CD4-positive, alpha-beta T cell (primary cell): ENCODE results near the gene MARCHF9. TPM values are rescaled to one million over a fixed set of nuclear protein-coding genes. Genes with fewer than 3 reads are reported as not detected.

Experiments
- ATAC-seq: fragments of 200-7000 bp; cut with Tn5 transposase; one replicate; pipeline ENCODE4 v1.10.0; 2022; ENCODE audit warnings: mild to moderate bottlenecking; ENCODE audit not compliant: poor library complexity
- CTCF ChIA-PET: fragments of 350-600 bp; sonication (Branson Sonifier 250); formaldehyde crosslinking; loops from one replicate; lab custom pipeline; 2021; ENCODE audit warnings: antibody characterized with exemption, inconsistent platforms; lab: Charles Lee
- POLR2A ChIA-PET: fragments of 350-600 bp; sonication (Branson Sonifier 250); formaldehyde crosslinking; loops from one replicate; lab custom pipeline; 2021; ENCODE audit warnings: antibody characterized with exemption, inconsistent platforms; lab: Charles Lee
- DNase-seq, 14 experiments: peaks; one replicate each; pipeline ENCODE4 v3.0.0-alpha.2; 2013 to 2020; ENCODE audit warnings: mixed read lengths in 2 of 14
- H3K27ac ChIP-seq, 2 donors: one replicate each; pipeline versions ENCODE4 v1.5.1 to v1.7.0; 2013; ENCODE audit warnings: low read length in 2 of 2, low read depth in 1 of 2, mild to moderate bottlenecking in 1 of 2
- H3K27me3 ChIP-seq, 2 experiments: 1 replicate in 1 of 2; 2 replicates in 1 of 2; pipeline versions ENCODE4 v1.6.1 to v1.7.0; 2013; ENCODE audit warnings: low read length in 2 of 2, control low read depth in 1 of 2, mild to moderate bottlenecking in 1 of 2, moderate library complexity in 1 of 2; ENCODE audit not compliant: insufficient read depth in 2 of 2, control insufficient read depth in 1 of 2
- H3K36me3 ChIP-seq: one replicate; pipeline ENCODE4 v1.6.1; 2013; ENCODE audit warnings: low read length, control low read depth; ENCODE audit not compliant: insufficient read depth
- H3K4me1 ChIP-seq: one replicate; pipeline ENCODE4 v1.6.1; 2013; ENCODE audit warnings: low read length, control low read depth; ENCODE audit not compliant: insufficient read depth
- H3K4me3 ChIP-seq: one replicate; pipeline ENCODE4 v1.5.1; 2013; ENCODE audit warnings: mild to moderate bottlenecking, low read length, moderate library complexity
- H3K9me3 ChIP-seq, 2 experiments: 1 replicate in 1 of 2; 2 replicates in 1 of 2; pipeline versions ENCODE4 v1.6.1 to v1.7.0; 2013; ENCODE audit warnings: low read length in 2 of 2, mild to moderate bottlenecking in 2 of 2, control low read depth in 1 of 2, moderate library complexity in 1 of 2; ENCODE audit not compliant: control insufficient read depth in 1 of 2, insufficient read depth in 1 of 2
- H3K27ac Mint-ChIP-seq: one replicate; pipeline ENCODE4 v1.8.0; 2020; ENCODE audit warnings: mixed read lengths
- H3K27me3 Mint-ChIP-seq: one replicate; pipeline ENCODE4 v1.8.0; 2021; ENCODE audit warnings: mixed read lengths
- H3K36me3 Mint-ChIP-seq: one replicate; pipeline ENCODE4 v1.8.0; 2021; ENCODE audit warnings: low read depth, mixed read lengths
- H3K4me1 Mint-ChIP-seq: one replicate; pipeline ENCODE4 v1.8.0; 2021; ENCODE audit warnings: low read depth, mixed read lengths
- H3K4me3 Mint-ChIP-seq: one replicate; pipeline ENCODE4 v1.8.0; 2020; ENCODE audit warnings: mild to moderate bottlenecking, mixed read lengths
- H3K9me3 Mint-ChIP-seq: one replicate; pipeline ENCODE4 v1.8.0; 2020; ENCODE audit warnings: mixed read lengths
- intact Hi-C, 2 experiments: fragments of 100-400 bp; cut with DNase I in 1 of 2; cut with micrococcal nuclease in 1 of 2; formaldehyde crosslinking; loops; one replicate each; pipeline versions ENCODE4 v1.15.1 to v1.9.0; 2023 to 2025; cut with DNase I, micrococcal nuclease
- total RNA-seq, 174 experiments: library from RNA in 2 of 174; stranded (reverse) in 2 of 174; gene quantifications; one replicate each; pipeline ENCODE4 v1.2.3 and lab custom pipeline; 2021 to 2026
- TF ChIP-seq, protein P1 (sequence below): fragments of 200-600 bp; IDR thresholded peaks from one replicate; pipeline ENCODE4 v1.8.0; 2022; ENCODE audit warnings: antibody characterized with exemption, mild to moderate bottlenecking

The MARCHF9 gene
- total RNA-seq, 2 experiments from 2014 or later: 39.9 to 40.8 TPM

DNA sequence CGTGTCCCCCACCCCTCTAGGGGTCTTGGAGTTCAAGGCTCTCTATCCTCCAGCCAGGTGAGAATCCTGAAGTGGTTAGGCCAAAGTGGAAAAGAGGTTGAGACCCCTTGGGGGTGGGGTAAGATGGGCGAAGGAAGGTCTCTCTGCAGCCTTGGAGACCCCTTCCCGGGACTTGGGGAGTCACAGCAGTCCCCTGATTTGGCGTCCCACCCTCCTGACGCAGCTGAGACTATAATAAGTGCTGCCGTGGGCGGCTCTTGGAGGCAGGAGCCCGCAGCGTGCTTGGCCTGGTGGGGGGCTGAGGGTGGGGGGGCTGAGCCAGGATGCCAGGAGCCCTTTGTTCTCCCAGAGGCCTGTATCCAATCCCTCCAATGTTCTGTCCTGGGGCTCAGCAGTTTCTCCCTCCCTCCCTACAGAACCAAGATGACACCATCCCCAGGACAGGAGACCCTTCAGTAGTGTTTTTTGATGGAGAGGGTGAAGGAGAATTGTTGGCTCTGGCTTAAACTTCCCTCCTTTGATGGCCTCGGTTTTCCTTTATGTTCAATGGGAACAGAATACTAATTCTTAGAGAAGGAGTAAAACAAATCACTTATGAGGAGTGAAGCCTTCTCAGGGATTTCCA, 14.9 kb upstream of the MARCHF9 start:
- H3K9me3 ChIP-seq: no peaks in the 10 kb centered on the region
- H3K9me3 Mint-ChIP-seq: no peaks in the 10 kb centered on the region
- intact Hi-C loops: loop anchor here (2.0 to 5.0 kb wide), 4 partner anchors 21 to 113 kb away; partner anchors contain the start of gene OS9 (in 1 of the 2)
- H3K4me3 ChIP-seq: peak overlapping the region; percentile 95
- H3K36me3 Mint-ChIP-seq: peaks cover 50% of the 10 kb centered on the region
- peak overlapping the region; percentile 83 to 93 for H3K27ac ChIP-seq
- peaks cover 64% of the 10 kb centered on the region for H3K4me1 Mint-ChIP-seq
- H3K4me1 ChIP-seq: peaks cover 68% of the 10 kb centered on the region
- H3K36me3 ChIP-seq: peaks cover 44% of the 10 kb centered on the region
- CTCF ChIA-PET: interaction anchor here (1.7 kb wide), 1 partner anchor 107 kb away, joined by 3 read pairs; the partner anchor contains the start of gene B4GALNT1
- no peaks in the 10 kb centered on the region for H3K27me3 Mint-ChIP-seq
- peak overlapping the region; percentile 50 for H3K4me3 Mint-ChIP-seq
- TF ChIP-seq, protein P1, sequence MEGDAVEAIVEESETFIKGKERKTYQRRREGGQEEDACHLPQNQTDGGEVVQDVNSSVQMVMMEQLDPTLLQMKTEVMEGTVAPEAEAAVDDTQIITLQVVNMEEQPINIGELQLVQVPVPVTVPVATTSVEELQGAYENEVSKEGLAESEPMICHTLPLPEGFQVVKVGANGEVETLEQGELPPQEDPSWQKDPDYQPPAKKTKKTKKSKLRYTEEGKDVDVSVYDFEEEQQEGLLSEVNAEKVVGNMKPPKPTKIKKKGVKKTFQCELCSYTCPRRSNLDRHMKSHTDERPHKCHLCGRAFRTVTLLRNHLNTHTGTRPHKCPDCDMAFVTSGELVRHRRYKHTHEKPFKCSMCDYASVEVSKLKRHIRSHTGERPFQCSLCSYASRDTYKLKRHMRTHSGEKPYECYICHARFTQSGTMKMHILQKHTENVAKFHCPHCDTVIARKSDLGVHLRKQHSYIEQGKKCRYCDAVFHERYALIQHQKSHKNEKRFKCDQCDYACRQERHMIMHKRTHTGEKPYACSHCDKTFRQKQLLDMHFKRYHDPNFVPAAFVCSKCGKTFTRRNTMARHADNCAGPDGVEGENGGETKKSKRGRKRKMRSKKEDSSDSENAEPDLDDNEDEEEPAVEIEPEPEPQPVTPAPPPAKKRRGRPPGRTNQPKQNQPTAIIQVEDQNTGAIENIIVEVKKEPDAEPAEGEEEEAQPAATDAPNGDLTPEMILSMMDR: no peak
- peak overlapping the region; percentile 94 for H3K27ac Mint-ChIP-seq
- POLR2A ChIA-PET: interaction anchor here (0.8 to 2.6 kb wide), 7 partner anchors 15 to 281 kb away, joined by 3 to 26 read pairs (median 7); partner anchors contain the start of genes DDIT3, GLI1, MARCHF9 and OS9
- no peaks in the 10 kb centered on the region for H3K27me3 ChIP-seq
- ATAC-seq (no peak), DNase-seq (no peak)

DNA sequence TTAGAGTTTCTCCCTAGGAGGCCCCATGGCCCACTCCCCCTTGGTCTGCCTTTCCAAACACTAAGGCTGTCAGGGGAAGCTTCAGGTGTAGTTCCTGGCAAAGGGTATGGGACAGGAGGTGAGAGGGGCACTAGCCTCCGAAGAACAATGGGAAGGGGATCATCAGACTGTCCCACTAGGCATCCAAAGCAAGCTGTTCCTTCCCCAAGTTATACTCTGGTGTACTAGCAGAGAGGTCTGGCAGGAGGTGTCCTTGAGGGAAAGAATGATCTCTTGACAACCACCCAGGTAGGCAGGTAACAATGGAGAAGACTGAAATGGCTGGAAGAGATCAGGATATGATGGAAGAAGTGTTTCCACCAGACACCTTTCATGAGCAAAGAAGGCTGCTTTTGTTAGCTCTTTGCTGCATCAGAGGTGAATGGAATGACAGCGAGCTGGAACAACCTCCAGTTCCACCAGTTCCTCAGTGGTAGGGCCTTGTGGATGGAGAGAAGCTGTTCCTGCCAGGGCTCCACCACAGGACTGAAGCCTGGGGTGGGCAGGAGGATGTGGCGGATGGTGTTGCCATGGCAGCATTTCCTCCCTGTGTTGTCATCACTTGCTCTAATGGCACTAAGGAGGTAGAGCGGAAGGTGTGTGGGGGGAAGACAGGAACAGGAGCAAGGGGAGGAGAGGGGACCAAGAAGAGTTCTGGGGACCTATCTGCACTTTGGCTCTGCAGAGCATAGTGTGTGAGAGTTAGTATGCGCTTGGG, 14.1 kb upstream of the MARCHF9 start:
- POLR2A ChIA-PET: interaction anchor here (0.8 to 2.6 kb wide), 19 partner anchors 9 to 282 kb away, joined by 3 to 26 read pairs (median 4); partner anchors contain the start of genes ATP23, B4GALNT1, CDK4 and DDIT3
- no peaks in the 10 kb centered on the region for H3K9me3 Mint-ChIP-seq
- intact Hi-C loops: loop anchor here in 1 of 2 experiments (1.0 to 5.0 kb wide), 3 partner anchors 11 to 114 kb away; partner anchors contain the start of genes CDK4 and OS9
- H3K27me3 ChIP-seq: no peaks in the 10 kb centered on the region
- H3K36me3 ChIP-seq: peaks cover 36% of the 10 kb centered on the region
- no peaks in the 10 kb centered on the region for H3K27me3 Mint-ChIP-seq
- peak overlapping the region; percentile 88 for H3K4me3 Mint-ChIP-seq
- H3K4me3 ChIP-seq: peak overlapping the region; percentile 95
- peak overlapping the region; percentile 94 for H3K27ac Mint-ChIP-seq
- H3K27ac ChIP-seq: peak overlapping the region; percentile 83 to 93
- peaks cover 64% of the 10 kb centered on the region for H3K4me1 Mint-ChIP-seq
- H3K36me3 Mint-ChIP-seq: peaks cover 43% of the 10 kb centered on the region
- no peaks in the 10 kb centered on the region for H3K9me3 ChIP-seq
- ATAC-seq (peak; percentile 64), DNase-seq (peak; percentile 57 to 96 (median 76))
- TF ChIP-seq, protein P1: no peak
- CTCF ChIA-PET: interaction anchor here (1.2 to 2.3 kb wide), 5 partner anchors 15 to 282 kb away, joined by 3 to 12 read pairs (median 6); partner anchors contain the start of genes B4GALNT1, GLI1 and MARCHF9
- H3K4me1 ChIP-seq: peaks cover 73% of the 10 kb centered on the region

DNA sequence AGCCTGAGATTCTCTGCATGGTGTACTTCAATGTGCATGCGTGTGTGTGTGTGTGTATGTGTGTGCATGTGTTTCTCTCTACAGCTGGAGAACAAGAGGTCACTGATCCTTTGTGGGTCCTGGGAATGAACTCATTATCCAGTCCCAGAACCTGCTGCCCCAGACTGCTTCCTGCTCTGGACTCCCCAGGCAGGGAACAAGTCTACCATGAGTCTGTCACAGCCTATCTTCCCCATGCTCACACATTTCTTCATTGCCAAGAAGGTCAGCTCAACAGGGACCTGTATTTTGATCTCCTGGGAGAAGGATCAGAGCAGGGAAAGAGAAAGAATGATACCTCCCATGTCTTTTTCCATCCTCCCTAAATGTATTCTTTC, 13.5 kb upstream of the MARCHF9 start:
- H3K4me3 ChIP-seq: peak overlapping the region; percentile 95
- peak overlapping the region; percentile 94 for H3K27ac Mint-ChIP-seq
- H3K4me1 Mint-ChIP-seq: peaks cover 68% of the 10 kb centered on the region
- peak overlapping the region; percentile 83 to 93 for H3K27ac ChIP-seq
- no peaks in the 10 kb centered on the region for H3K9me3 ChIP-seq
- DNase-seq (no peak), ATAC-seq (no peak)
- H3K36me3 Mint-ChIP-seq: peaks cover 41% of the 10 kb centered on the region
- H3K4me1 ChIP-seq: peaks cover 77% of the 10 kb centered on the region
- H3K36me3 ChIP-seq: peaks cover 34% of the 10 kb centered on the region
- H3K9me3 Mint-ChIP-seq: no peaks in the 10 kb centered on the region
- no peaks in the 10 kb centered on the region for H3K27me3 Mint-ChIP-seq
- peak overlapping the region; percentile 88 for H3K4me3 Mint-ChIP-seq
- intact Hi-C loops: loop anchor here in 1 of 2 experiments (1.0 to 5.0 kb wide), 3 partner anchors 11 to 114 kb away; partner anchors contain the start of genes CDK4 and OS9
- no peaks in the 10 kb centered on the region for H3K27me3 ChIP-seq
- POLR2A ChIA-PET: interaction anchor here (0.8 to 2.6 kb wide), 20 partner anchors 9 to 282 kb away, joined by 3 to 26 read pairs (median 4); partner anchors contain the start of genes ATP23, B4GALNT1, CDK4 and CTDSP2
- CTCF ChIA-PET: interaction anchor here (0.9 to 2.3 kb wide), 6 partner anchors 15 to 283 kb away, joined by 3 to 12 read pairs (median 6); partner anchors contain the start of genes B4GALNT1, GLI1 and MARCHF9
- TF ChIP-seq, protein P1: no peak
